Measurements from ENCODE around the gene PLS1.
"Not testable (repeated sequence)": the region's sequence is repeated elsewhere in the genome, so short reads cannot be mapped to it uniquely, and the experiment has no call there.

Gene PLS1

GRCh38 chr3:142595581-142595950, 627 bp upstream of the PLS1 start:
- no peak for DNase-seq (ENCODE audit: low spot score)

GRCh38 chr3:142596726-142597088, 514 bp downstream of the PLS1 start:
- DNase-seq (ENCODE audit: low spot score) = no peak

- DNase-seq (ENCODE audit: low spot score) = no peak
Observed at GRCh38 chr3:142597906-142598305, 1.7 kb downstream of the PLS1 start.

DNA sequence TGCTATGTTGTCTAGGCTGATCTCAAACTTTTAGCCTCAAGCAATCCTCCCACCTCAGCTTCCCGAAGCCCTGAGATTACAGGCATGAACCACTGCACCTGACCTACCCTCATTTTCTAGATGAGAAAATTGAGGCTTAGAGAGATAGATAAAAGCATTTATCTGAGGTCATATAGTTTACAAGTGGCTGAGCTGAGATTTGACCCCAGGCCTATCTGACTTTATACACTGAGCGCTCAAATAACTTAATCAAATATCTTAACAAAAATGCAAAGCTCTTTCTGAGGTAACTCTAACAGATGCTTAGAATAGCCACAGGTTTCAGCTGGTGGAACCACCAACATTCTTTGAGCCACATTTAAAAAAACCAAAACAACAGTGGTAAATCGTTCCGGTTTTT, 5.5 kb downstream of the PLS1 start:
- no peak for DNase-seq (ENCODE audit: low spot score)

GRCh38 chr3:142602619-142603385, 6.6 kb downstream of the PLS1 start:
- no peak for DNase-seq (ENCODE audit: low spot score)

DNA sequence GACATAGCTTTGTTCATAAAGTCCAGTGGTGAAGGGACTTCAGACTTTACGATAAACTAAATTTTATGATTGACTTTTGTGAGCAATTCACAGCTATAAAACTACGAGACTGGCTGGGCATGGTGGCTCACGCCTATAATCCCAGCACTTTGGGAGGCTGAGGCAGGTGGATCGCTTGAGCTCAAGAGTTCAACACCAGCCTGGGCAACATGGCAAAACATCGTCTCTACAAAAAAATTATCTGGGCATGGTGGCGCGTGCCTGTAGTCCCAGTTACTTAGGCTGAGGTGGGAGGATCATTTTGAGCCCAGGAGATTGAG, 7.2 kb downstream of the PLS1 start:
- DNase-seq (ENCODE audit: low spot score) = not testable (repeated sequence)

DNA sequence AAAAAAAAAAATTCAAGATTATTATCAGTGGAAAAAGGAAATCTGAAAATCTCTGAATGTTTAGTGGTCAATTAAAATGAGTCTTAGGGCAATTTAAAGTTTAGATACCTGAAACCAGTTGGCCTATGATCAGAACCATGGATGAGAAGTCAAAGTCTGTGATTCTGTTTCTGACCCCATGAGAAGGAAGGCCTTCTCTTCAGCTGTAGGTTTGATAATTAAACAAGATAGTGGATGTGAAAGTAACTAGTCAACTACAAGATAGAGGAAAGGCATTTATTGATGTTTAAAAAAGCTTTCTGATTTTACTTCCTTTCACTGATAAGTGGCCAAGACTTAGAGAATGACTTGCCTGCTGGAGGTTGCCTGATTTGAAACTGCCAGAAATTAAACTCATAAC, 8.7 kb downstream of the PLS1 start:
- no peak for DNase-seq (ENCODE audit: low spot score)

GRCh38 chr3:142608631-142609030, 12.4 kb downstream of the PLS1 start:
- DNase-seq (ENCODE audit: low spot score) = no peak

- DNase-seq (ENCODE audit: low spot score) = no peak
Observed at GRCh38 chr3:142609136-142609535, 12.9 kb downstream of the PLS1 start.

DNA sequence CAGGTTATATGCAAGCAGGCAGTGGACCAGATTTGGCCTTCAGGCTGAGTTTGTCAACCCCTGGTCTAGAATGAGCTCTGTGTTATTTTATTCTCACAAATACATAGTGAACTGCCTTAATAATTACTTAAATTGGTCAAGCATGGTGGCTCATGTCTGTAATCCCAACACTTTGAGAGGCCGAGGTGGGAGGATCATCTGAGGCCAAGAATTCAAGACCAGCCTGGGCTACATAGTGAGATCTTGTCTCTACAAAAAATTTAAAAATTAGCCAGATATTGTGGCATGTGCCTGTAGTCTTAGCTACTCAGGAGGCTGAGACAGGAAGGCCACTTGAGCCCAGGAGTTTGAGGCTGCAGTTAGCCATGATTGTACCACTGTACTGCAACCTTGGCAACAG, 15.0 kb downstream of the PLS1 start:
- no peak for DNase-seq (ENCODE audit: low spot score)

GRCh38 chr3:142613491-142613890, 17.3 kb downstream of the PLS1 start:
- no peak for DNase-seq (ENCODE audit: low spot score)

- no peak for DNase-seq (ENCODE audit: low spot score)
Observed at GRCh38 chr3:142614059-142614626, 17.9 kb downstream of the PLS1 start.

GRCh38 chr3:142615171-142615570, 19.0 kb downstream of the PLS1 start:
- DNase-seq (ENCODE audit: low spot score) = no peak

DNA sequence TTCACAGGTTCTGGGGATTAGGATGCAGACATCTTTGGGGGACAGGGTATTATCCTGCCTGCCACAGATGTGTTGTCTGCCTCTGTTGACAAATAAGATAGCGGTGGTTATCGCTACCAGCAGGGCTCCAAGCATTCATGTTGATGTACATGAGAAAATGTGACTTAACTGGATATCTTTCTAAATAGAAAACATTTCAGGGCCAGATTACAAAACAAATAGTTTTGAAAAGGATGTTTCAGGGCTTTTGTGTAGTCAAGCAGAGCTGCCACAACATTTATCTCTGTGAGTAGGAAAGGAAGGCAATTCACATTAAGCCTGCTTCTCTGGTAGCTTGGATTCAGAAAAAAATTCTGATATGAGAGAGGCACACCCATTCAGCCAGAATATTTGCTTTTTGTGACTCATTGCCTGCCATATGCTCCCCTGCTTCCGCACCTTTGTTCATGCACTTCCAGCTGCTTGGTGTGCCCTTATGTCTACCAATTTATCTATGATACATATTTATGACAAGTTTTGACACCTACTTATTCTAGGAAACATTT, 22.8 kb downstream of the PLS1 start:
- no peak for DNase-seq (ENCODE audit: low spot score)

GRCh38 chr3:142622405-142622804, 26.2 kb downstream of the PLS1 start:
- no peak for DNase-seq (ENCODE audit: low spot score)

DNA sequence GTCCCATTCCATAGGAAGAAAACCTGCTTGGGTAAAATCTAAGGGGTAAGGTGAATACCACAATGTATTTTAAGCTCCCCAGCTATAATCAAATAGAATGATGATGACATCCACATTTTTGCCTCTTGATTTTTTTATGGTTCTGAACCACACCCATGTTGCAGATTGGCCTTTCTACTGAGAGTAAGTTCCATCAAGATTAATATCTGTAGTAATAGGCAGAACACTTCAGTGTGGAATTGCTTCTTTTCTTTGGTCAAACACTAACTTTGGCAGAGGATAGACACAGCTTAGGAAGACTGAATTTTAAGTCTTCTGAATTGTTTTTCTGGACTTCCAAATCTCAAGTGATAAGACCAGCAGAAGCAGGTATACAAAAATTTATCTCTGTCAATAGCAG, 27.0 kb downstream of the PLS1 start:
- no peak for DNase-seq (ENCODE audit: low spot score)

DNA sequence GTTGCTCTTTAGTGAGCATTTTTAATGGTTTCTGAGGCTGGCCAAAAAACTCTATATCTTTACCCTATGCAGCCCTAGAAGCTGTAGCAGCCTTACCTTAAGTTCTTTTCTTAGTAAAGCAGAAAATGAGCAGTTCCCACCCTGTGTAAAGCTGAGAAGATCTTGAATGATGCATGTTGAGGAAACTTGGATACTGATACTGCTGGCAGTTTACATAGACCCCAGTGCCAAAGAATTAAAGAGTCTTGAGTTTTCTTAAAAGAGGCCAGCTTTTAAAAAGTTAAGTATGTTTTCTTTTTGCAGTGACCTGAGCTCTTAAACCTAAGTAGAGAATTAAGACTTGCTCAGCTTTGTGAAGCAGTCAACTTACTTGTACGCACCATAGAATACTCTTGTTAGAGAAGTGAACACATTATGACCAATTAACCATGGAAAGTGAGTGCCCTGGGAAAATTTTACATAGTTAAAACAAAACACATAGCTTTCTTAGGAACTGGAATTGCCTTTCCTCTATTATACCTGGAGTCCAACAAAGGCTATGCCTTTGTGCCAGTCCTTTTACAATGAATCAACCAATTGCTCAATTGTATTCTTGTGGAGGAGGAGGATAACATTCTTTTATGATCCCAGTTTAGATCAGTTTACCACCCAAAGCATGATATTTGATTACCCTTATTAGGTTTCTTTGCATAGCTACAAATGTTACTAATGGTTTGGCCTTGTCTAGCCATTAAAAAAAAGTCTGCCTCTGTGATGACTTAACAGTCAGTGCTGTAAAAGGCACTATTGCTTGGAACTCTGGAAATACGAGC, 28.4 kb downstream of the PLS1 start:
- DNase-seq (ENCODE audit: low spot score) = no peak

DNA sequence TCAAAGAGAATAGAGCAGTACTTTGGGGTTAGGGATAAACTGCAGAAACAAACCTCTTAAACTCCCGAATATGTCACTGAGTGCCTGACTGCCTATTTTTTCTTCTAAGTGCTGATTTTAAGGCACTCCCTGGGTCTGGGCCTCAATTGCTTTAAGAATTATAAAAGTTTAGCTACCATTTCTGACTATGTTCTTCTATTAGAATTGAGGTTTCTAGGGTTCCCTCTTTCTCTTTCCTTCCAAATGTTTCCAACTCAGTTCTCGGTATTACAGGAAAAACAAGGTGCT, 28.9 kb downstream of the PLS1 start:
- no peak for DNase-seq (ENCODE audit: low spot score)

- no peak for DNase-seq (ENCODE audit: low spot score)
Observed at GRCh38 chr3:142626971-142627370, 30.8 kb downstream of the PLS1 start.

GRCh38 chr3:142628801-142629200, 32.6 kb downstream of the PLS1 start:
- peak; percentile 49 for DNase-seq (ENCODE audit: low spot score)

GRCh38 chr3:142633073-142633472, 36.9 kb downstream of the PLS1 start:
- DNase-seq (ENCODE audit: low spot score) = no peak

GRCh38 chr3:142636050-142636449, 39.9 kb downstream of the PLS1 start:
- no peak for DNase-seq (ENCODE audit: low spot score)

- DNase-seq (ENCODE audit: low spot score) = no peak
Observed at GRCh38 chr3:142636664-142637063, 40.5 kb downstream of the PLS1 start.

Data from activated CD4-positive, alpha-beta T cell treated with anti-CD3 and anti-CD28 coated beads, Interleukin-2, Interleukin-4, amounts not matched to agents 100 ng/mL and 50 ng/mL, durations not matched to agents 16 hours and 8 hours (primary cell).